Endothelial cell of umbilical vein (primary cell): ENCODE data around the gene SERPINE1. TPM values are rescaled to one million over a fixed set of nuclear protein-coding genes. Genes with fewer than 3 reads are reported as not detected.

Experiments used
- BruUV-seq: library from RNA; stranded (reverse); fragments of 400-500 nt; replicated peaks from 2 replicates; lab custom pipeline; 2021; lab: Mats Ljungman, UMichigan
- CTCF ChIA-PET: fragments of 300-600, 350-600 bp; sonication (Branson Sonifier 250); formaldehyde crosslinking; loops from one replicate; lab custom pipeline; 2021; ENCODE audit warnings: antibody characterized with exemption, inconsistent platforms; lab: Charles Lee
- POLR2A ChIA-PET: fragments of 300-600, 350-600 bp; sonication (Branson Sonifier 250); formaldehyde crosslinking; loops from one replicate; lab custom pipeline; 2021; ENCODE audit warnings: antibody characterized with exemption, inconsistent platforms; lab: Charles Lee
- DNase-seq: peaks from one replicate; pipeline ENCODE4 v3.0.0-alpha.2; 2011; ENCODE audit warnings: low read depth, low spot score
- FAIRE-seq: peaks from 2 replicates; lab custom pipeline; 2011; peaks lifted over from hg19 to GRCh38; lab: Jason Lieb, UNC
- H2AFZ ChIP-seq: 2 replicates; pipeline ENCODE4 v1.6.0; 2012; ENCODE audit warnings: low read depth, low read length, control low read depth, inconsistent platforms
- H3K27ac ChIP-seq: 2 replicates; pipeline ENCODE4 v1.5.1; 2011; ENCODE audit warnings: low read depth, mild to moderate bottlenecking, control low read depth, low read length, moderate library complexity; ENCODE audit not compliant: insufficient read depth
- H3K27me3 ChIP-seq, 2 experiments: 2 replicates each; pipeline versions ENCODE4 v1.6.0 to v1.6.1; 2011; ENCODE audit warnings: low read length in 2 of 2, mixed read lengths in 1 of 2; ENCODE audit not compliant: control insufficient read depth in 2 of 2, insufficient read depth in 2 of 2
- H3K36me3 ChIP-seq, 2 experiments: 2 replicates in 1 of 2; 3 replicates in 1 of 2; pipeline ENCODE4 v1.5.1; 2011; ENCODE audit warnings: low read length in 2 of 2, mild to moderate bottlenecking in 1 of 2, moderate library complexity in 1 of 2; ENCODE audit not compliant: control insufficient read depth in 2 of 2, insufficient read depth in 2 of 2; ENCODE audit errors: extremely low read depth in 1 of 2
- H3K4me1 ChIP-seq: 3 replicates; pipeline ENCODE4 v1.5.1; 2011; ENCODE audit warnings: mild to moderate bottlenecking, low read length; ENCODE audit not compliant: control insufficient read depth, insufficient read depth; ENCODE audit errors: extremely low read depth
- H3K4me2 ChIP-seq: 2 replicates; pipeline ENCODE4 v1.6.1; 2011; ENCODE audit warnings: low read length, control low read depth, mixed read lengths; ENCODE audit not compliant: insufficient read depth
- H3K4me3 ChIP-seq, 3 experiments: fragments of 200-600 bp in 1 of 3; sonication (generic), shearing (Covaris generic) in 1 of 3; replicated peaks in 1 of 3; 2 replicates each; pipeline ENCODE4 v1.5.1; 2011 to 2016; ENCODE audit warnings: control low read depth in 3 of 3, low read length in 3 of 3, mild to moderate bottlenecking in 2 of 3, inconsistent platforms in 1 of 3, low read depth in 1 of 3, moderate library complexity in 1 of 3; ENCODE audit not compliant: insufficient read depth in 1 of 3
- H3K79me2 ChIP-seq: 2 replicates; pipeline ENCODE4 v1.6.0; 2012; ENCODE audit warnings: low read length, inconsistent platforms; ENCODE audit not compliant: control insufficient read depth, insufficient read depth
- H3K9ac ChIP-seq: replicated peaks from 2 replicates; pipeline ENCODE3; 2011; ENCODE audit warnings: low read length, control low read depth; ENCODE audit not compliant: insufficient read depth; ENCODE audit errors: extremely low read depth
- H3K9me1 ChIP-seq: replicated peaks from 3 replicates; pipeline ENCODE4 v1.6.0; 2011; ENCODE audit warnings: mild to moderate bottlenecking, low read length; ENCODE audit not compliant: control insufficient read depth, insufficient read depth; ENCODE audit errors: extremely low read depth
- H3K9me3 ChIP-seq: replicated peaks from 2 replicates; pipeline ENCODE4 v1.5.1; 2012; ENCODE audit warnings: low read length, inconsistent platforms; ENCODE audit not compliant: control insufficient read depth, insufficient read depth
- H4K20me1 ChIP-seq: replicated peaks from 2 replicates; pipeline ENCODE3; 2011; ENCODE audit warnings: mild to moderate bottlenecking, low read length; ENCODE audit not compliant: control insufficient read depth, insufficient read depth; ENCODE audit errors: extremely low read depth
- CTCF ChIP-seq, 2 donors: IDR thresholded peaks; 1 replicate in 1 of 2; 2 replicates in 1 of 2; pipeline ENCODE4 v1.5.1; 2011; ENCODE audit warnings: low read length in 2 of 2, mild to moderate bottlenecking in 2 of 2, moderate library complexity in 2 of 2, control low read depth in 1 of 2, inconsistent platforms in 1 of 2, low read depth in 1 of 2; ENCODE audit not compliant: insufficient read depth in 1 of 2; ENCODE audit errors: extremely low read depth in 1 of 2
- EZH2 ChIP-seq: IDR thresholded peaks from 2 replicates; pipeline ENCODE4 v1.6.1; 2012; ENCODE audit warnings: borderline replicate concordance, low read depth, mild to moderate bottlenecking, moderate library complexity, low read length, inconsistent platforms; ENCODE audit not compliant: severe bottlenecking
- FOS ChIP-seq: IDR thresholded peaks from 2 replicates; pipeline ENCODE4 v1.6.1; 2011; ENCODE audit warnings: mild to moderate bottlenecking, low read length, moderate library complexity, borderline replicate concordance; ENCODE audit not compliant: insufficient read depth
- GATA2 ChIP-seq: IDR thresholded peaks from 2 replicates; pipeline ENCODE4 v1.7.0; 2011; ENCODE audit warnings: low read depth, mild to moderate bottlenecking, moderate library complexity, mixed read lengths, low read length; ENCODE audit not compliant: insufficient read length, insufficient read depth
- JUN ChIP-seq: IDR thresholded peaks from 2 replicates; pipeline ENCODE4 v1.6.1; 2011; ENCODE audit warnings: borderline replicate concordance, low read depth; ENCODE audit not compliant: insufficient read length, insufficient read depth
- MAX ChIP-seq: IDR thresholded peaks from 2 replicates; pipeline ENCODE4 v1.6.1; 2011; ENCODE audit not compliant: insufficient read depth, insufficient read length
- MYC ChIP-seq: IDR thresholded peaks from one replicate; pipeline ENCODE4 v1.6.1; 2011; ENCODE audit warnings: mild to moderate bottlenecking, low read depth, low read length
- POLR2A ChIP-seq: IDR thresholded peaks from 2 replicates; pipeline ENCODE4 v1.6.1; 2012; ENCODE audit warnings: low read depth, mild to moderate bottlenecking, control low read depth, low read length
- POLR2AphosphoS5 ChIP-seq: IDR thresholded peaks from 2 replicates; pipeline ENCODE4 v1.6.1; 2012; ENCODE audit warnings: low read depth, mild to moderate bottlenecking, control low read depth, low read length, moderate library complexity; ENCODE audit not compliant: insufficient read depth
- dilution Hi-C: fragments of 300-500 bp; cut with MboI; formaldehyde crosslinking; loops from one replicate; pipeline ENCODE4 v1.15.0; 2019; ENCODE audit warnings: low sequenced_read_pairs; ENCODE audit not compliant: extremely low pct_ligation_motif_present
- intact Hi-C: fragments of 100-400 bp; cut with micrococcal nuclease; formaldehyde crosslinking; loops from one replicate; pipeline ENCODE4 v1.10.0; 2022
- polyA plus RNA-seq, 4 experiments: library from polyadenylated mRNA; depleted of rRNA in 3 of 4; stranded (reverse) in 3 of 4; unstranded in 1 of 4; fragments of >200 nt; gene quantifications; 2 replicates each; pipeline versions ENCODE4 v1.2.1 to v1.2.3, GENCODE V29; 2011 to 2012; ENCODE audit warnings: missing spikeins in 1 of 4
- total RNA-seq: library from RNA; stranded (reverse); gene quantifications from 2 replicates; pipeline ENCODE4 v1.2.3, GENCODE V29; 2021

SERPINE1 gene
- total and polyA plus RNA-seq, 2 donors (not counting 3 experiments of a cell fraction or from before 2014, with no cell fraction given) = 2,296 to 4,637 TPM

- intact Hi-C loops = no loop called here
Measured at GRCh38 chr7:101096957-101097347, 30.0 kb upstream of the SERPINE1 start.

GRCh38 chr7:101097561-101097960 lies 29.3 kb upstream of the SERPINE1 start:
- dilution Hi-C loops = no loop called here
- FAIRE-seq (no peak), DNase-seq (no peak)
- intact Hi-C loops = no loop called here
- TF ChIP-seq CTCF (IDR thresholded peaks at IDR 0.05; ENCODE audit: extremely low read depth in 1 of 2, insufficient read depth in 1 of 2, low read depth in 1 of 2, low read length in 2 of 2) = no peak
- TF ChIP-seq GATA2 = no peak
- TF ChIP-seq POLR2A = no peak
- TF ChIP-seq MYC = no peak
- TF ChIP-seq POLR2AphosphoS5 = no peak
- no peak for TF ChIP-seq FOS
- no peak for TF ChIP-seq MAX
- TF ChIP-seq EZH2 = no peak
- TF ChIP-seq JUN = no peak
- no peaks in the 10 kb centered on the region for H4K20me1 ChIP-seq
- peaks cover 43% of the 10 kb centered on the region for H3K4me1 ChIP-seq
- H3K9ac ChIP-seq = no peak overlapping the region
- H3K9me3 ChIP-seq = no peaks in the 10 kb centered on the region
- no peak overlapping the region for H2AFZ ChIP-seq
- no peak overlapping the region for H3K4me2 ChIP-seq
- no TSS peak for BruUV-seq
- no peaks in the 10 kb centered on the region for H3K9me1 ChIP-seq
- H3K36me3 ChIP-seq = no peaks in the 10 kb centered on the region
- peaks cover 13% of the 10 kb centered on the region for H3K79me2 ChIP-seq
- H3K4me3 ChIP-seq = no peak overlapping the region
- no peaks in the 10 kb centered on the region for H3K27me3 ChIP-seq
- CTCF ChIA-PET = interaction anchor here (6.1 kb wide), 1 partner anchor 30 kb away, joined by 38 read pairs; the partner anchor contains the start of gene SERPINE1
- H3K27ac ChIP-seq = no peak overlapping the region
- POLR2A ChIA-PET = interaction anchor here (3.3 kb wide), 1 partner anchor 29 kb away, joined by 26 read pairs; the partner anchor contains the start of gene SERPINE1

More at GRCh38 chr7:101096957-101097347, 30.0 kb upstream of the SERPINE1 start:
- peaks cover 42% of the 10 kb centered on the region for H3K4me1 ChIP-seq
- no peaks in the 10 kb centered on the region for H3K9me3 ChIP-seq
- H3K4me2 ChIP-seq = no peak overlapping the region
- dilution Hi-C loops = no loop called here
- no peak overlapping the region for H2AFZ ChIP-seq
- H3K27ac ChIP-seq = no peak overlapping the region
- H3K9ac ChIP-seq = no peak overlapping the region
- FAIRE-seq (no peak), DNase-seq (no peak)
- ChIA-PET CTCF (interaction anchor here (1.5 to 6.1 kb wide), 4 partner anchors 15 to 30 kb away, joined by 4 to 38 read pairs (median 22); partner anchors contain the start of gene SERPINE1), POLR2A (interaction anchor here (3.3 to 3.7 kb wide), 2 partner anchors 30 to 37 kb away, joined by 26 read pairs; partner anchors contain the start of gene SERPINE1)
- no peaks in the 10 kb centered on the region for H3K9me1 ChIP-seq
- TF ChIP-seq POLR2AphosphoS5 (no peak), MYC (no peak)
- H3K79me2 ChIP-seq = peaks cover 13% of the 10 kb centered on the region
- H3K36me3 ChIP-seq = no peaks in the 10 kb centered on the region
- H3K27me3 ChIP-seq = no peaks in the 10 kb centered on the region
- BruUV-seq = no TSS peak
- H3K4me3 ChIP-seq = no peak overlapping the region
- H4K20me1 ChIP-seq = no peaks in the 10 kb centered on the region
